Cerebellar cortex (tissue), 1 donor: ENCODE measurements around the gene IL11RA.
A peak's percentile ranks its signal among the peaks of the same experiment; 100 is the strongest.

Experiments
- DNase-seq: peaks from one replicate; pipeline ENCODE4 v3.0.0-alpha.2; 2015; ENCODE audit warnings: low spot score

IL11RA gene

DNA sequence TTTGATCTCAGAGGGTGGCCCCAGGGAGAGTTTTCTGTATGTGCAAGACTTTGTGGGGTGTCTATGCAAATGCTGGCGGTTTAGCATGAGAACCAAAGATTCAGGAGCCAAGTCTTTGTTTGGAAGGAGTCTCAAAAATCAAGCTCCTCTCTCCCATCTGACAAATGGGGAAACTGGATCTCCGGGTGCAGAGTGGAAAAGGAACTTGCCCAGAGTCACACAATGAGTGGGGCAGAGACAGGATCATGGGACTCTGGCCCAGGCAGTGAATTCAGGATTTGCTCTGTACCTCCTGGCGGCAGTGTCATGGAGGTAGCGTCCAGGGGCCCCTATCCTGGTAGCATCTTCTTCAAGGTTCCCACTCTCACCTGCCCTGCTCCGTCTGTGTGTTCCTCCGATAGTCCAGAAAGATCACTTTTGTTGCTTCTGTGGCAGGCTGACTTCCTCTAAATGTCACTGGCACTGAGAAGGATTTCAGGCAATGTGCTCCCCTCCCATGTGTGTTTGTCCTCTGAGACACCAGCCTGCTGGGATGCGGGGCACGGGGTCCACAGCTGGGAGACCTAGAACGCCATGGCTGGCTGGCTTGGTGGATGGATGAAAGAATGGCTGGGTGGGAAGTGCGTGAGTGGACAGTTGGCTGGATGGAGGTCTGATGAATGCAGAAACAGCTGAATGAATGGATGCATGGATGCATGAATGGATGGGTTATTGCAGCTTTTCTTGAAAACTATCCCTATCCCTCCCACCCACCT, 35.5 kb downstream of the IL11RA start:
- no peak for DNase-seq

DNA sequence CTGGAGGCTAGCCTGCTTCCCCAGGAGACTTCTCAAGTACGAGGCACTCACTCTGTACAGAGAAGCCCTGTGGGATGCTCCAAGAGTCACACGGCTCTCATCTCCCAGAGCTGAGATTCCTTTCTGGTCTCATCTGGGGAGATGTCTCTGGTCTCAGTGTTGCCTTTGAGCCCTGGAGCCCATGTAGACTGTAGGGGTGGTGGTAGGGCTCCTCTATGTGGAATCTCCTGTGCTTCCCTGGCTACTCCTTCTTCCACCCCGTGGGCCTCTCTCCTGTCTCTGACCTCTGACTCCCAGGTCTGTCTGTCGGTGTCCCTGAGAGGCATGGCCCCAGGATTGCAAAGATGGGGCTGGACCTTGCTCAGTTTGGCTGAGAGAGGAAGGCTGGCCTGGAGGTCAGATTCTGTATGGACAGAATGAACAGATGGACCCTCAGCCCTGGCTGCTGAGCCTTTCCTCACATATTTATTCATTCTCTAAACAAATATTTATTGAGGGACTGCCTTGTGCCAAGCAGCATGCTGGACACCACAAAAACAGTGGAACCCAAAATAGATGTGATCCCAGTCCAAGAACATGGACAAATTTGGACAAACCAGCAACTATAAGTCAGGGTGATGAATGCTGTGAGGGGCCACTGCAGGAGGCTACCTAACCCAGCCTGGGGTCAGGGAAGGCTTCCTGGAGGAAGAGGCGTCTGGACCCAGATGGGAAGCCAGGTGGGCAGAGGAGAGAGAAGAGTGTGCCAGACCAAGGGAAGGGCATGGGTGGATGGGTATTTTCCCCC, 36.5 kb downstream of the IL11RA start:
- no peak for DNase-seq

DNA sequence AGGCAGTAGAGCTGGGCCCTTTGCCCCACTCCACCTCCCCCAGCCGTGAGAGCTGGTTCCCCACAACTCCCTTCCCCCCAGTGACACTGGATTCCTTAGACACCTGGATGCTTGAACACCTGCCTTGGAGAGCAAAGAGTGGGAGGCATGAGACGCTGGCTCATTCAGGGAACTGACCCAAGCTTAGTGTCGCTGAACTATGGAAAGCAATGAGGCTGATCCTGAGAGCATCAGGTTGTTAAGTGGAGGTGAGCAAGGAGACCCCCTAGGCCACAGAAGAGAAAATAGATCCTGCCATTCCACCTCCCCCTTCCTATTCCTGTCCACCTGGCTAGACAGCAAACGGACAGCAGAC, 37.1 kb downstream of the IL11RA start:
- no peak for DNase-seq

- DNase-seq: no peak
Observed at GRCh38 chr9:34689512-34689911, 37.5 kb downstream of the IL11RA start.

- no peak for DNase-seq
Observed at GRCh38 chr9:34690983-34691935, 39.3 kb downstream of the IL11RA start, which contains the start of gene CCL19. Gene CCL19 (minus strand): TSS chr9:34691276. CDS start chr9:34691139, 137 bp downstream.

DNA sequence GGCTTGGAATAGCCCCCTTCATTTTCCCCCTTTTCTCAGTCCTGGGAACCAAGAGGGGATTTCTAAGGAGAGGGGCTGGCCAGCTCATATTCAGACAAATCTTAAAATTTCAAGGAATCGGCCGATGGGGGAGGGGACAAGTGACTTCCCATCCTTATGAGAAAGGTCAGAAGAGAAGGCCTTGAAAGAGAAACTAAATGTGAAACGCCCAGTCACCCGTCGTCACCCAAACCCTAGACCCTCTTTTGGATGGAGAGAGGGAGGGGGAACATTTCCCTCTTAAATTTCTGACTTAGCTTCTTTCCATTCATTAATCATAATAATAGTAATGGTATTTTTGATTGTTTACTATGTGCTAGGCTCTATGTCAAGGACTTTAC, 39.9 kb downstream of the IL11RA start:
- DNase-seq: no peak

- no peak for DNase-seq
Observed at GRCh38 chr9:34693560-34693959, 41.6 kb downstream of the IL11RA start.

DNA sequence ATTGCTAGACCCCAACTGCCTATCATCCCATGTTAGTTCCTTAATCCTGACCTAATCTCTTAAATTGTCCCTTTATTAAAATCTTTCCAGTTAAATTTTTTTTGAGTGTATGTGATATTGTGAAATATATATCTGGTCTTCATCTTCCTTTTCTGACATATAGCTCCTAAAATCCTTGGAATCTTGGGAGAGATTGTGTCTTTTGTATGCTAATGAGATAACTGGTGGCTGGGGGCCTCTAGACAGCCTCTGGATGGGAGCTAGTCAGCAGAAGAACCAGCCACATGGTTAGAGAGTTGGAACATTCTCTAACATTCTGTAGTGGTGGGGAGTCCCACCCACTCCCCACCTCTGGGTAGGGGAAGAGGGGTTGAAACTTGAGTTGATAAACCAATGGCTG, 42.8 kb downstream of the IL11RA start:
- no peak for DNase-seq

- DNase-seq: peak; percentile 67
Observed at GRCh38 chr9:34701023-34701768, 49.2 kb downstream of the IL11RA start.

DNA sequence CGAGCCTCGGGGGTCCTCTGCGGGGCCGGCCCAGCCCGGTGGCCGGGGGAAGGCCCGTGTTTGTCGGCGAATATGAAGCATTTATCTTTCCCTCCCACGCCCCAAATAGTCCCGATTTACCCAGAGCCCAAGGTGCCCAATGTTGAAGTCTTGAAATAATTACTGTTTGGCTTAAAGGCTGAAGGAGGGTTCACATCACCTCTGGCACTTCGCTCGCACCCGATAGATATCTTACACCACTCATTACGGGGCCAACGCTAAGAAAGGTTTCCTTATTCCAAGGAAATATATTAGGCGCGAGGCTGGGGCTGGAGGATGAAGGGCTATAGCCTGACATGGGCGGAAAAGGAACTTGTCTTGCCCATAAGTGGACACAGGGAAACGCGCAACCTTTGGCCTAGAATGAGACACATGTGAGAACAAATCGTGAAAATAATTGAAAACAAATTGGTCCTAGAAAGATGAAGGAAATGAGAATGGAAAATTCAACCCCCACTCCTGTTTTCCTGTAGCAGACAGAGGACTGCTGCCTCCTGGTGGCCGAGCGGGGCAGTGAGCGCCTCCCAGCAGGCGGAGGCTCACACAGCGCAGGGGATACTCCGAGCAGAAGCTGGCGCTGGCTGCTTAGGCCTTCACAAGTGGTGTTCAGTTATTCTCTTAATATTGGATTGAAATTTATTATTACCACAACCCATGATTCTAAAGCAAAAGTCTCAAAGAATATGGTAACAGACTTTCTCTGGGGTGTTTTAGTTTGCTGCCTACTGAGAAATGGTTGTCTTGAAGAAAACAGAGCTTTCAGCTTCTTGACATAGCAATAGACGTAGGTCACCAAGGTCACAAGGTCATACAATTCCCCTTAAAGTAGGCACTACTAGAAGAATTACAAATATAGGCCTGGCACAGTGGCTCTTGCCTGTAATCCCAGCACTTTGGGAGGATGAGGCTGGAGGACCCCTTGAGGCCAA, 50.1 kb downstream of the IL11RA start:
- peak; percentile 81 for DNase-seq

DNA sequence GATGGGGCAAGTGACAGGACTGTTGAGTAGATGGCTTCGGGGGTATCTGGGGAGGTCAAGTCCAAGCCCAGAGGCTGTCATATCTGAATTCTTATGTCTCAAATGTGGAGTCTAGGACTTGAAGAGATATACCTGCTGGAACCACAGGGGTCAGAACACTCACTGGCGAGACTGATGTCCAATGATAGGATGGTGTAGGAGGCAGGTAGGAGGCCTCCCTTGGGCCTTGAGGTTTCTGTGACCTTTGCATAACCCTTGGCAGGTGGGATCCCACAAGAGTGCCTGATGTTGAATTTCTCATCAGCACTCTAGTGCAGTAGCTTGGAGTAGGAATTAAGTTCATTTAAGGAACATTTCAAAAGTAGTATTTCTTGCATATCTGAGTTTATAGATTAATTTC, 55.1 kb downstream of the IL11RA start:
- DNase-seq: no peak

DNA sequence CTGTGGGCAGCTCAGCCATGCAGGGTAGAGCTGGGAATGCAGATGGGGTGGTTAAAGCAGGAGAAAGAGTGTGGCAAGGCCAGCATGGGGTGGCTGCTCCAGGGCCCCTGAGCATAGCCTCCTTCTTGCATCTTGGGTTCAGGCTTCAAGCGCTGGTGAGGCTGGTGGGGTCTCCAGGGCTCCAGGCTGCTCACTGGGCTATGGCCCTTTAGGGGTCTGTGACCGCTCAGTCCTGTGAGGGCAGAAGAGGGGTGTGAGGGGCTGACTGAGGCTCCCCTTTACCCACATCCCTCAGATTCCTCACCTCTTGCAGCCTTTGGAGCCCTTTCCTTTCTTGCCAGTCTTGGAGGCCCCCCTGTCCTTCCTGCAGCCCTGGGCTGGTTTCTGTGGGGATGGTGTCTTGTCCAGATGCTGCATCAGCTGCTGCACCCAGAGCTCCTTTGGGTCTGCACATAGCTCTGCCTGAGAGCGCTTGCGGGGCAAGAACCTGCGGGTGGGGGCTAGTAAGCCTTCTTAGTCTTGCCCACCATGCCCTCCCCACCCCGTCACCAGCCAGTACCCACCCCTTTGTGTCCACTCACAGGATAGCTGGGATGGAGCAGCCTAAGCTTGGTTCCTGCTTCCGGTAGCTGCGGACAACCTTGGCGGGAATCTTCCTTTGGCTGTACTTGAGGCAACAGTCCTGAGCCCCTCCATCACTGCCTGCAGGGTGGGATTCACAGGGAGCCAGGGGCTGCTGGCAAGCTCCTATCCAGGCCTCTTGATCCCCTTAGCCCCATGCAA, 57.4 kb downstream of the IL11RA start:
- no peak for DNase-seq

DNA sequence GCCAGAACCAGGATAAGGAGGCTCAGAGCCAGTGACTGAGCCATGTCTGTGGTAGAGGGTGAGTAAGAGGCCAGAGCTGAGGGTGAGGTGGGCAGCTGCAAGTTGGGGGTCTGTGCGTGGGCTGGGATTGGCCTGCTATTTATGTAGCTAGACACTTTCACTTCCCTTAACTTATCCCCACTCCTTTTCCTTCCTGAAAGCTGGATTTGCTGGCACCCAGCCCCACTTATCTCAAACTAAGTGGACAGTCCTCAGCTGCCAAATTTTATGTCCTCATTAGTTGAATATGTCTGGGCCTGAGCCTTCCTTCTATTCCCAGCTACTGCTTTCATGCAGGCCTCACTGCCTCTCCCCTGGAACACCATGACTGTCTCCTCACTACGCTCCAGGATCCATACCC, 58.0 kb downstream of the IL11RA start, which contains the start of gene CCL21:
TSS of gene CCL21 (minus strand) at position 114 of the 400 bp plus-strand sequence. CDS start at position 44, 70 bp downstream.
- no peak for DNase-seq
